HG03103 (cell line): Measurements from ENCODE around the gene ARHGAP27.
"Not testable (repeated sequence)": the region's sequence is repeated elsewhere in the genome, so short reads cannot be mapped to it uniquely, and the experiment has no call there.

Experiments
- ATAC-seq: cut with Tn5 transposase; IDR thresholded peaks from one replicate; pipeline ENCODE4 v1.9.1; 2021; ENCODE audit warnings: low read depth; ENCODE audit not compliant: unreplicated experiment

Gene ARHGAP27

DNA sequence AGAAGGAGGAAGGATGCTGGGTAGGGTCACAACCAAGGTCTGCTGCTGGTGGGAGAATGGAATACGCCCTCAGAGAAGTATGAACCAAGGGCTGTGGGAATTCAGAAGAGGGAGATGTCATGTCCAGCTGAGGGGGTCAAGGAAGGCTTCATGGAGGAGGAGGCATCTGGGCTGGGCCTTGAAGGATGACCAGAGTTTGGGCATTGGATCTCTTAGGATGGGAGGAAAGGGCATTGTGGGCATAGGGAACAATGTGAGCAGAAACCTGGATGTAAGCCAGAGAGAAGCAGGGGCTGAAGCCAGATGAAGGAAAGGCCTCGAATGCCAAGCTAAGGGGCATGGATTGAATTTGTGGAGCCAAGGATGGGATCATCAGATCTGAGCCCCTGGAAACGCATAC, 66.6 kb downstream of the ARHGAP27 start:
- ATAC-seq: no peak

DNA sequence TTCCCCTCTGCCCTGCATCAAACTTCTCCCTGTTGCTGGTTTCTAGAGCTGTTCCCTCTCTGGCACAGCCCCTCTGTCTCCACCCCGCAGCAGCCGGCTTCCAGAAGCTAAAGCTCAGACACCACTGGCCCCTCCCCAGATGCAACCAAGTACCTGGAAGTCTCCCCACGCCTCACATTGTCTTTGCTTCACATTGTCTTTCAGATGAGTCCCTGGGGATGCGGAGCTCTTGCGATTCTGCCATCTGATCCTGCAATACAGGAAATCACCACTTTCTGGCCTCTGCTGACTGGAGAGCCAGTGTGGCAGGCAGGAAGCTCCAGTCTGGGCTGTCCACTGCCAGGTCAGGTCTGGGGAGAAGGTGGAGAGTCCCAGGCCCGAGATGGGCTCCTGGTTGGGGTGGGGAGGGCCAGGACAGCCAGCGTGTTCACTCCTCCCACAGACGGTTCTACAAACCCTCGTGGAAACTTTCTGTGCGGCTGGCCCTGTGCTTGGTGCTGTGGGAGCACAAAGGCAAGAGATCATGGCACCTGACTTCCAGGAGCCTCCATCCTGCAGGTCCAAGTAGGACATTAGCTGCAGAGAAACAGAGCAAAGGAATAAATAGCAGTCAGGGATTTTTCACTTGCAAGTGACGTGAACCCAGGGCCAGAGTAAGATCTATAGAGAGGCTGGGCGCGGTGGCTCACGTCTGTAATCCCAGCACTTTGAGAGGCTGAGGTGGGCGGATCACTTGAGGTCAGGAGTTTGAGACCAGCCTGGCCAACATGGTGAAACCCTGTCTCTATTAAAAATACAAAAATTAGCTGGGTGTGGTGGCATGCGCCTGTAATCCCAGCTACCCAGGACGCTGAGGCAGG, 67.9 kb downstream of the ARHGAP27 start:
- ATAC-seq: no peak

DNA sequence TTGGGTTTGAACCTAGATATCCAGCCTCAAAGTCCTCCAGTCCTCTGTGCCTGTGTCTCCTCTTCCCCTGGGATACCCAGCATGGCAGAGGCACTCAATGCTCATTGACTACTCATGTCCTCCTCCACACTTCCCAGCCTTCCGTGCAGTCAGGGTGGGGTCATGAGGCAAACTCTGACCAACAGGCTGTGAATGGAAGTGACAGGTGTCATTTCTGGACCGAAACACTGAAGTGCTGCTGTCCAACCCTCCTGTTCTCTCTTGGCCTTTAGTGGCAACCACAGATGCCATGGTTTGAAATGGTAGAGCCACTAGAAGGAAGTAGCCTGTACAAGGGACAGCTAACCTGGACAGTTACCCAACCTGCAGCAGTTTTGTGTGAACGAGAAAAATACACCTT, 69.2 kb downstream of the ARHGAP27 start:
- no peak for ATAC-seq

DNA sequence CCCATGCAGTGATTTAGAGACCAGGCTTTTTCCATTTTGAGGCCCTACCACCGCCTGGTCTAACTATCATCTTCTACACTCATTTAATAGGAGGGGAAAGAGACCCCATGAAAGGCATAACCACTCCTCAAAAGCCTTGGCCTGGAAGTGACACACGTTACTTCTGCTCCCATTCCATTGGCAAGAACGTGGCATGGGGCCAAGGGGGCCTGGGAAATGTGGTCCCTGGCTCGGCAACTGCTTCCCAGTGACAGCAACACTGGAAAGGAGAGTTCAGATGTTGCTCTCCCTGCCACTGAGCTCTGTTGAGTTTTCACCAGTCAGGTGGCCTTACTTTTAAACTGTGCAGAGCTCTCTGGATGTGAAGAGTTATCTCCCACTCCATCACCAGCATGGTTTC, 70.7 kb downstream of the ARHGAP27 start:
- ATAC-seq: no peak

DNA sequence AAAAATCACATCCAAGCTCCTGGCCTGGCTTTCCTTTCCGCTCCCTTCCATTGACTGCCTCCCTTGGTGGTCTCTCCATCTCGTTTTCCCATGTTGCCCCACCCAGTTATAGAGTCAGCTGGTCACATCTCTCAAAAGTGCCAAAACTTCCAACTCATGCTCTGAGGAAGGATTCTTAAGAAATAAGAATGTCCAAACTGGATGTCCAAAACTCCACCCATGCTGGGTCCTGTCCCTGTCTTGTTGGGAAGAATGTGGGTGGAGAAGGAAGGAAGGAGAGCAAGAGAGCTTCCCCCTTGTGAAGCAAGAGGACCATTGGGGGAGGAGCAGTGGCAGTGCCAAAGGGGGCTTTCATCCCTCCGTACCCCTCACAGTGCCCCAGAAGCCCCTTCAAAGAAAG, 71.2 kb downstream of the ARHGAP27 start:
- no peak for ATAC-seq

DNA sequence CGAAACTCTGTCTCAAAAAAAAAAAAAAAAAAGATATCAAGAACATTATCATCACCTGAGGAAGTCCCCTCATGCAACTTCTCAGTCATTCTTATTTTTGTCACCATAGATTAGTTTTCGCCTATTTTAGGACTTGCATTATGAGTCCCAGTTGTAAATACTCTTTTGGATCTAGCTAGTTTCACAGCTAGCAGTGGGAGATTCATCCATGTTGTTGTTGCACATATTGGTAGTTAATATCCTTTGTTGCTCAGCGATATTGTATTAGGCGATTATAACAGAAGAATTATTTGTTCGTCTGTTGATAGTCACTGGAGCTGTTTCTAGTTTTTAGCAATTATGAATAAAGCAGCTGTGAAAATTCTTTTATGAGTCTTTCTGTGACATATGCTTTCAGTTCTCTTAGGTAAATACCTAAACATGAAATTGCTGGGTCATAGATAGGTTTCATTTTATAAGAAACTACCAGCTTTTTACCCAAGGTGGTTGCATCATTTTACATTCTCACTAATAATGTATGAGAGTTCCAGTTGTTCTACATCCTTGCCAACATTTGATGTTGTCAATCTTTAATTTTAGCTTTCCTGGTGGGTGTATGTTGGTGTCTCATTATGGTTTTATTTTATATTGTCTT, 75.2 kb downstream of the ARHGAP27 start:
- no peak for ATAC-seq

DNA sequence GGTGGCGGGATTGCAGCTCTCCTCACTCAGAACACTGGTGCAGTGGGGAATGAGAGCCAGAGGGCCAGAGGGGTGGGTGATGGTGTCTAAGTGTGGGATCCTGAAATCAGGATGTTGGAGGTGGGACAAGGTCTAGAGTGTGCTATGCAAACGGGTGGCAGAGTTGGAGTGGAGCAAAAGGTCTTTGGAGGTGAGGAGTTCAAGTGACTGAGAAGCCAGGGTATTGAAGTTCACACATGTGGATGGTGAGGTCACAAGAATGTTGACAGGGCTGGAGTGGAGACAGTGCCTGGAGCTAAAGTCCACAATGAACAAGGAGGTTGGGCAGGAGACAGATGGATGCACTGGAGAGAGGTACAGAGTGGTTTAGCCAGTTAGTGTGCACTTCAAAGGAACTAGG, 77.6 kb downstream of the ARHGAP27 start:
- no peak for ATAC-seq

DNA sequence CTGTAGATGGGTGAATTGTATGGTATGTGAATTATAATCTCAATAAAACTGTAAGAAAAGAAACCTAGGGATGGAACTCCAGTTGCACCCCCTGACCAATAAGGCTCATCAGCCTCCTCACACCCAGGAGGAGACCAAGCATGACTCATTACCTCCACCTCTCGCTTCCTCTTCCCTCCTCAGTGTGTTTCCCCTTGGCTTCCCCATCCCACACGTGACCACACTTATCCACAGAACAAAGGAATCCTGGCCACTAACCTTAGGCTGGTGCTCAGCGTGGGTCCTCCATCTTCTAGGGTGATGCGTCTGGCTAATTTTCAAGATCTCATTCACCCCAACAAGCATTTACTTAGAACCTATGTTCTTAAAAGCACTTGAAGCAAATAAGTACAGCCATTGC, 79.6 kb downstream of the ARHGAP27 start:
- ATAC-seq: no peak

DNA sequence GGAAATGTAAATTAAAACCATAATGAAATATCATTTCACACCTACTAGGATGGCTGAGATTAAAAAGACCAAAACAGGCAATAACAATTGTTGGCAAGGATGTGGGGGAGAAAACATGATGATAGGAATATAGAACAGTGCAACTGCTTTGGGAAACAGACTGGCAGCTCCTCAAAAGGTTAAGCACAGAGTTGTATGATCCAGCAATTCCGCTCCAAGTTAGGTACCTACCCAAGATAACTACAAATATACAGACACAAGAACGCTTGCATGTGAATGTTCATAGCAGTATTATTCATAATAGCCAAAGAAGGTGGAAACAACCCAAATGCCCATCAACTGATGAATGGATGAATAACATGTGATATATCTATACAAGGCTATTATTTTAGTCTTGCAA, 80.8 kb downstream of the ARHGAP27 start:
- ATAC-seq: no peak

DNA sequence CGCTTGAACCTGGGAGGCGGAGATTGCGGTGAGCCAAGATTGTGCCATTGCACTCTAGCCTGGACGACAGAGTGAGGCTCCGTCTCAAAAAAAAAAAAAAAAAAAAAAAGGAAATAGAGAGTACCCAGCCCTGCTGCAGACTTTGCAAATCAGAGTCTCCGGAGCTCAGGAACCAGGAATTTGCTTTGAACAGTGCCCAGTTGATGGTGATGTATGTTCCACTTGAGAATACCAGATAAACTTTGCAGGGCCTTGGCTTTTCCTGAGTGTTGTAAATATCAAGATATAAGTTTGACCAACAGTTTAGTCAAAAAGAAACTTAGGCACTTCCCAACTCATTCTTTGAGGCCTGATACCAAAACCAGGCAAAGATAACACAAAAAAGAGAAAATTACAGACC, 85.2 kb downstream of the ARHGAP27 start:
- no peak for ATAC-seq

DNA sequence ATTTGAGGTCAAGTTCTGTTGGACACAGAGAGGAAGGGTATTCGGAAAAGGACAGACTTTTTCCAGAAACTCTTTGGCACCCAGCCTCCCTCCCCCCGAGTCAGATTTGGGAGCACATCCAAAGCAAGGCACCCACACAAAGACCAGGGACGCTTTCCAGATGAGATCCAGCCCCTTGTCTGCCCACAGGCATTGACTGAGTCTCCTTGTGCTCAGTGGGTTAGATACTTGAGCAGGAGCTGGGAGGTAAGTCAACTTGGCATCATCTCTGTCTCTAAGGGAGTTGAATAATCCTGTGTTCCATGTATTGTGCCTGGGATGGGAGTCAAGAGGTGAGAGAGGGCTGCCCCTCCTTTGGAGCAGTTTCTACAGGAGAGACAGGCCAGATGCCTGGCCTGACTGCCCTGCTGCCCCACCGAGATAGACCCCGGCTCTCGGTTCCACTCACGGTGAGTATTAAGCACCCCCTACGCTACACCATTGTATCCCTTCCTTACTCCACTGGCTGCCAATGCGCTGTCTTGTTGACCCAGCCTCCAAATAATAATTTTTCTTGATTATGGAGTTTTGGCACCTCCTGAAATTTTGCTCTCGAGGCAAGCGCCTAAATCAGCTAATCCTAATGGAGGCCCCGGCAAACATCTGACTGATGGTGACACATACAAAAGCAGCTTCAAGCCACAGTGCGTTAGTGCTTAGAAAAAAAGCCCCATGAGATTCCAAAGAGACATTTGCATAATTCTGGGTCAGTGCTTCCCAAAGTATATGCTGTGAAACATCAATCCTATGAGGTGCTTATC, 86.3 kb downstream of the ARHGAP27 start:
- no peak for ATAC-seq

DNA sequence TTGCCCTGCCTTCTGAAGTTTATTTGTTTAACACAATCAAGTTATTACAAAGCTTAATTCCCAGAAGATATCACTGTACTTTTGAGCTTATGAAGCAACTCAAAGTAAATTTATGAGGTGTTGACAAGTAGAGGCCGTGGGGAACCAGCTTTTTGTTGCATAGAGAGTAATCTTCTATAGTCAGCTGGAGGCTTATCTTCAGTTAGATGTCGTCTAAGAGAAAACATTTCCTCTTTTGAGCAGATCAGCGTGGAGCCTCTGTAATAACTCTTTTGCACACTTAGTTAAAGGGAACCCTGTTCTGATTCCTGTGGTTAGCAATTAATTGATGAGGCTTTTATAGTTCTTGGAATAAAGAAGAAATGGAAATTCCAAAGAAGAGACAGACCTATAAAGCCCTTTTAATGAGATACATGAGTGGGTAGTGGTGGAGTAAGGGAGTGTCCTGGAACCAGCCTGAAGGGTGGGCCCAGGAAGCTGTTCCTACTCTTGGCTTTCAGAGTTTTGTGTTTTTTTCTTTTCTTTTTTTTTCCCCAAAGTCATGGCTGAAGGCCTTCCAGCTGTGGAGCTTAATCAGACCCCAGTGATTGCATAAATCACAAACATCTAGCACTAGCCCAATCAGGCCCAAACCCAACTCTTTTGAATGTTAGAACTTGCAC, 87.0 kb downstream of the ARHGAP27 start:
- ATAC-seq: no peak

DNA sequence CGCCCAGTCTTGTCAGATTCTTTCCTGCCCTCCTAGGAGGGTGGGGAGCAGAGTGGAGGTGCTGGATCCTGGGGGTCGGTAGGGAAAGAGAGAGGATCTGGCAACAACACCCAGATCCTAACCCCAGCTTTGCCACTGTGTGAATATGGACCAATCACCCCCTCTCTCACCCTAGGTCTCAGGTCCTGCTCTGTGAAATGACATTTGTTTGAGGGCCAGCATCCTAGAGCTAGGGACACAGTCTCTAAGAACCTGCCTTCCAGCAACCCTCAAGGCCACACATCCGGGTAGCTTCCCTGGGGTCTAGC, 87.5 kb downstream of the ARHGAP27 start:
- ATAC-seq: no peak

DNA sequence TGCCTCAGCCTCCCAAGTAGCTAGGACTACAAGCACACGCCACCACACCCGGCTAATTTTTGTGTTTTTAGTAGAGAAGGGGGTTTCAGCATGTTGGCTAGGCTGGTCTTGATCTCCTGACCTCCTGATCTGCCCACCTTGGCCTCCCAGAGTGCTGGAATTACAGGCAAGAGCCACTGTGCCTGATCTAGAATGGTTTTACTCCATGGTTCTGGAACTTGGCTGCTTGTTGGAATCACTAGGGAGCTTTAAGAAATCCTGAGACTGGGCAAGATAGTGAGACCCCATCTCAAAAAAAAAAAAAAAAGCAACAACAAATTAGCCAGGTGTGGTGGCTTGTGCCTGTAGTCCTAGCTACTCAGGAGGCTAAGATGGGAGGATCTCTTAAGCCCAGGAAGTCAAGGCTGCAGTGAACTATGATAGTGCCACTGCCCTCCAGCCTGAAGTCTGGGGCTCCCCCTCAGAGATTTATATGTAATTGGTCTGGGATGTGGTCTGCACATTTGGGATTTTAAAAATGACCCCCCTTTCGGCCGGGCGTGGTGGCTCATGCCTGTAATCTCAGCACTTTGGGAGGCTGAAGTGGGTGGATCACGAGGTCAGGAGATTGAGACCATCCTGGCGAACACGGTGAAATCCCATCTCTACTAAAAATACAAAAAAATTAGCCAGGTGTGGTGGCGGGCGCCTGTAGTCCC, 88.6 kb downstream of the ARHGAP27 start:
- ATAC-seq: not testable (repeated sequence)
